H1 (cell line): Measurements from ENCODE around the gene STAT4. TPM values are rescaled to one million over a fixed set of nuclear protein-coding genes. Genes with fewer than 3 reads are reported as not detected.

Experiments
- BACH1 ChIP-seq: IDR thresholded peaks from 2 replicates; pipeline ENCODE4 v1.6.1; 2012; ENCODE audit warnings: low read length, improper control_type of control experiment
- EP300 ChIP-seq, 2 experiments: IDR thresholded peaks; 1 replicate in 1 of 2; 2 replicates in 1 of 2; pipeline ENCODE4 v1.6.1; 2011 to 2012; ENCODE audit warnings: low read depth in 2 of 2, low read length in 2 of 2, mild to moderate bottlenecking in 2 of 2, borderline replicate concordance in 1 of 2, inconsistent platforms in 1 of 2, moderate library complexity in 1 of 2
- FOSL1 ChIP-seq: IDR thresholded peaks from 2 replicates; pipeline ENCODE4 v1.6.1; 2011; ENCODE audit warnings: mild to moderate bottlenecking, low read depth, low read length, moderate library complexity; ENCODE audit not compliant: insufficient read depth
- GABPA ChIP-seq: IDR thresholded peaks from 2 replicates; pipeline ENCODE4 v1.6.1; 2011; ENCODE audit warnings: mild to moderate bottlenecking, low read length, moderate library complexity, borderline replicate concordance; ENCODE audit not compliant: insufficient read depth
- RBBP5 ChIP-seq: IDR thresholded peaks from 2 replicates; pipeline ENCODE4 v1.7.1; 2012; ENCODE audit warnings: low read depth, mild to moderate bottlenecking, inconsistent platforms, low read length, moderate library complexity, borderline replicate concordance
- RXRA ChIP-seq: IDR thresholded peaks from 2 replicates; pipeline ENCODE4 v1.6.1; 2011; ENCODE audit warnings: low read depth, mild to moderate bottlenecking, low read length, moderate library complexity; ENCODE audit not compliant: insufficient read depth
- polyA plus RNA-seq, 7 experiments: library from polyadenylated mRNA; depleted of rRNA in 3 of 7; stranded (reverse) in 5 of 7; unstranded in 2 of 7; fragments of >200 nt in 5 of 7; fragments of 200-250 nt in 2 of 7; gene quantifications; 1 replicate in 5 of 7; 2 replicates in 1 of 7; 4 replicates in 1 of 7; pipeline versions ENCODE4 v1.2.1 to v1.2.3, GENCODE V29; 2011 to 2013; ENCODE audit warnings: missing spikeins in 2 of 7, mixed read lengths in 2 of 7
- total RNA-seq: library from RNA; stranded (reverse); fragmentation: NEBNext Ultra II Directional; extraction: Animal tissue kit (Norgen Biotek cat#: 25700); gene quantifications from 2 replicates; pipeline ENCODE4 v1.2.1, GENCODE V29; 2021

Gene STAT4
- total and polyA plus RNA-seq, 2 of the 8 experiments (the other 6 are each of a cell fraction or from before 2014, with no cell fraction given) = 0.36 to 0.63 TPM

GRCh38 chr2:191012845-191013681 is 137.7 kb downstream of the STAT4 start (continued):
- TF ChIP-seq BACH1 (no peak), GABPA (no peak), RBBP5 (no peak), FOSL1 (no peak), RXRA (no peak), EP300 (IDR thresholded peaks at IDR 0.05; ENCODE audit: borderline replicate concordance in 1 of 2, low read depth in 2 of 2, low read length in 2 of 2) (no peak)
